Mesendoderm (in vitro differentiated cells): ENCODE results near the gene DMWD.
A peak's percentile ranks its signal among the peaks of the same experiment; 100 is the strongest.

ENCODE experiments used
- DNase-seq: peaks from one replicate; pipeline ENCODE4 v3.0.0; 2013
- H2AK5ac ChIP-seq: 2 replicates; pipeline ENCODE4 v1.6.1; 2013; ENCODE audit warnings: low read length, inconsistent platforms
- H2BK120ac ChIP-seq: 2 replicates; pipeline ENCODE4 v1.6.1; 2013; ENCODE audit warnings: low read depth, mild to moderate bottlenecking, low read length, moderate library complexity, mixed read lengths
- H2BK15ac ChIP-seq: replicated peaks from 2 replicates; pipeline ENCODE4 v1.6.1; 2013; ENCODE audit warnings: low read depth, mild to moderate bottlenecking, moderate library complexity
- H2BK5ac ChIP-seq: 2 replicates; pipeline ENCODE4 v1.6.1; 2013; ENCODE audit warnings: low read length, inconsistent platforms
- H3K18ac ChIP-seq: 2 replicates; pipeline ENCODE4 v1.6.1; 2013; ENCODE audit warnings: mild to moderate bottlenecking, low read length, mixed read lengths
- H3K23ac ChIP-seq: one replicate; pipeline ENCODE4 v1.6.1; 2013; ENCODE audit warnings: low read length
- H3K27ac ChIP-seq: 2 replicates; pipeline ENCODE4 v1.5.1; 2013; ENCODE audit warnings: low read depth, mild to moderate bottlenecking, inconsistent platforms, low read length, moderate library complexity
- H3K27me3 ChIP-seq: 2 replicates; pipeline ENCODE4 v1.6.1; 2013; ENCODE audit warnings: low read length, control low read depth, mild to moderate bottlenecking, inconsistent platforms; ENCODE audit not compliant: insufficient read depth, poor library complexity
- H3K36me3 ChIP-seq: 2 replicates; pipeline ENCODE4 v1.6.1; 2013; ENCODE audit warnings: low read length, inconsistent platforms; ENCODE audit not compliant: control insufficient read depth, insufficient read depth
- H3K4ac ChIP-seq: one replicate; pipeline ENCODE4 v1.6.1; 2013; ENCODE audit warnings: low read depth, mild to moderate bottlenecking, low read length, moderate library complexity
- H3K4me1 ChIP-seq: 2 replicates; pipeline ENCODE4 v1.6.1; 2013; ENCODE audit warnings: low read depth, low read length, inconsistent platforms; ENCODE audit not compliant: control insufficient read depth
- H3K4me2 ChIP-seq: 2 replicates; pipeline ENCODE4 v1.6.1; 2013; ENCODE audit warnings: low read length
- H3K4me3 ChIP-seq: 2 replicates; pipeline ENCODE4 v1.5.1; 2013; ENCODE audit warnings: mild to moderate bottlenecking, low read length
- H3K56ac ChIP-seq: one replicate; pipeline ENCODE4 v1.6.1; 2013; ENCODE audit warnings: low read length
- H3K79me1 ChIP-seq: 2 replicates; pipeline ENCODE4 v1.6.1; 2013; ENCODE audit warnings: low read length, inconsistent platforms
- H3K79me2 ChIP-seq: 2 replicates; pipeline ENCODE4 v1.6.1; 2013; ENCODE audit warnings: mild to moderate bottlenecking, low read length; ENCODE audit not compliant: control insufficient read depth, insufficient read depth
- H3K9ac ChIP-seq: 2 replicates; pipeline ENCODE4 v1.6.1; 2013; ENCODE audit warnings: low read length, inconsistent platforms
- H4K5ac ChIP-seq: one replicate; pipeline ENCODE4 v1.6.1; 2013; ENCODE audit warnings: low read length
- H4K8ac ChIP-seq: one replicate; pipeline ENCODE4 v1.6.1; 2013; ENCODE audit warnings: low read depth, mild to moderate bottlenecking, control low read depth, low read length, moderate library complexity
- WGBS: extraction: QIAGEN DNeasy Blood & Tissue Kit; methylation state at CpG from one replicate; pipeline ENCODE4 v1.1.7; 2013; ENCODE audit warnings: low lambda C conversion rate, missing lambda C conversion rate; ENCODE audit not compliant: insufficient coverage; ENCODE audit errors: extremely low coverage; 5-methylcytosine and 5-hydroxymethylcytosine counted together

Gene DMWD

GRCh38 chr19:45766296-45766868 is 26.3 kb downstream of the DMWD start:
- Histone ChIP-seq H3K4me3 (no peak overlapping the region), H3K36me3 (no peaks in the 10 kb centered on the region), H3K79me2 (no peaks in the 10 kb centered on the region), H4K5ac (no peak overlapping the region), H3K4me2 (no peak overlapping the region), H3K56ac (peak overlapping the region; percentile 100), H3K27ac (peak overlapping the region; percentile 67), H3K18ac (no peak overlapping the region), H2BK5ac (no peak overlapping the region), H3K79me1 (no peaks in the 10 kb centered on the region), H3K27me3 (no peaks in the 10 kb centered on the region), H2BK15ac (no peak overlapping the region), H3K9ac (peak overlapping the region; percentile 100), H3K4ac (peak overlapping the region; percentile 58), H3K23ac (no peak overlapping the region), H2BK120ac (peak overlapping the region; percentile 1), H3K4me1 (peaks cover 10% of the 10 kb centered on the region), H2AK5ac (no peak overlapping the region), H4K8ac (no peak overlapping the region)
- no peak for DNase-seq
- no CpG with 5 or more reads among the region's 17 CpGs for WGBS

- Histone ChIP-seq H2BK15ac (no peak overlapping the region), H2BK5ac (no peak overlapping the region), H3K4ac (peak overlapping the region; percentile 4), H3K4me3 (no peak overlapping the region), H3K56ac (peak overlapping the region; percentile 74), H4K8ac (no peak overlapping the region), H2AK5ac (no peak overlapping the region), H4K5ac (no peak overlapping the region), H3K4me2 (no peak overlapping the region), H3K9ac (peak overlapping the region; percentile 11), H3K79me2 (no peaks in the 10 kb centered on the region), H2BK120ac (no peak overlapping the region), H3K23ac (no peak overlapping the region), H3K4me1 (peaks cover 10% of the 10 kb centered on the region), H3K79me1 (no peaks in the 10 kb centered on the region), H3K36me3 (no peaks in the 10 kb centered on the region), H3K27me3 (no peaks in the 10 kb centered on the region), H3K27ac (no peak overlapping the region), H3K18ac (no peak overlapping the region)
- no peak for DNase-seq
- no CpG with 5 or more reads among the region's 23 CpGs for WGBS
Measured at GRCh38 chr19:45765702-45766295, 26.8 kb downstream of the DMWD start.

GRCh38 chr19:45764945-45765701 is 27.5 kb downstream of the DMWD start:
- H3K9ac ChIP-seq = peak overlapping the region; percentile 11
- no peak overlapping the region for H2BK5ac ChIP-seq
- H3K4ac ChIP-seq = peak overlapping the region; percentile 4
- DNase-seq = peak; percentile 59
- peaks cover 10% of the 10 kb centered on the region for H3K4me1 ChIP-seq
- no peak overlapping the region for H2BK15ac ChIP-seq
- no CpG with 5 or more reads among the region's 21 CpGs for WGBS
- H3K56ac ChIP-seq = peak overlapping the region; percentile 74
- H4K8ac ChIP-seq = no peak overlapping the region
- H3K4me2 ChIP-seq = no peak overlapping the region
- no peaks in the 10 kb centered on the region for H3K27me3 ChIP-seq
- H3K36me3 ChIP-seq = no peaks in the 10 kb centered on the region
- H2AK5ac ChIP-seq = no peak overlapping the region
- H3K27ac ChIP-seq = no peak overlapping the region
- no peaks in the 10 kb centered on the region for H3K79me2 ChIP-seq
- H3K23ac ChIP-seq = no peak overlapping the region
- H3K4me3 ChIP-seq = no peak overlapping the region
- H3K79me1 ChIP-seq = no peaks in the 10 kb centered on the region
- no peak overlapping the region for H2BK120ac ChIP-seq
- H4K5ac ChIP-seq = no peak overlapping the region
- peak overlapping the region; percentile 15 for H3K18ac ChIP-seq

GRCh38 chr19:45764475-45764874 is 28.2 kb downstream of the DMWD start:
- Histone ChIP-seq H2AK5ac (no peak overlapping the region), H3K4ac (peak overlapping the region; percentile 62), H3K18ac (peak overlapping the region; percentile 15), H4K8ac (no peak overlapping the region), H2BK120ac (no peak overlapping the region), H3K9ac (no peak overlapping the region), H3K79me2 (no peaks in the 10 kb centered on the region), H3K4me3 (no peak overlapping the region), H3K36me3 (no peaks in the 10 kb centered on the region), H3K27ac (no peak overlapping the region), H2BK15ac (no peak overlapping the region), H3K4me1 (peaks cover 10% of the 10 kb centered on the region), H3K4me2 (no peak overlapping the region), H2BK5ac (no peak overlapping the region), H4K5ac (no peak overlapping the region), H3K79me1 (no peaks in the 10 kb centered on the region), H3K56ac (peak overlapping the region; percentile 28), H3K27me3 (no peaks in the 10 kb centered on the region), H3K23ac (no peak overlapping the region)
- no CpG with 5 or more reads among the region's 6 CpGs for WGBS
- no peak for DNase-seq

- no peaks in the 10 kb centered on the region for H3K79me2 ChIP-seq
- no peak overlapping the region for H2BK120ac ChIP-seq
- no peak overlapping the region for H2AK5ac ChIP-seq
- peak overlapping the region; percentile 70 for H3K56ac ChIP-seq
- no peak overlapping the region for H4K5ac ChIP-seq
- H3K23ac ChIP-seq = no peak overlapping the region
- H3K4me1 ChIP-seq = peaks cover 10% of the 10 kb centered on the region
- no peak for DNase-seq
- H3K4me2 ChIP-seq = no peak overlapping the region
- no peaks in the 10 kb centered on the region for H3K79me1 ChIP-seq
- H3K9ac ChIP-seq = no peak overlapping the region
- H3K27me3 ChIP-seq = no peaks in the 10 kb centered on the region
- no peaks in the 10 kb centered on the region for H3K36me3 ChIP-seq
- no CpG with 5 or more reads among the region's 27 CpGs for WGBS
- no peak overlapping the region for H3K4me3 ChIP-seq
- no peak overlapping the region for H3K4ac ChIP-seq
- H3K18ac ChIP-seq = no peak overlapping the region
- H4K8ac ChIP-seq = no peak overlapping the region
- H2BK15ac ChIP-seq = no peak overlapping the region
- H3K27ac ChIP-seq = no peak overlapping the region
- H2BK5ac ChIP-seq = no peak overlapping the region
Measured at GRCh38 chr19:45763691-45764294, 28.9 kb downstream of the DMWD start.
